HG03460 (cell line): ENCODE data around the gene TSPYL1.
"Not testable (repeated sequence)": the region's sequence is repeated elsewhere in the genome, so short reads cannot be mapped to it uniquely, and the experiment has no call there.

Source experiments
- ATAC-seq: cut with Tn5 transposase; IDR thresholded peaks from one replicate; pipeline ENCODE4 v1.9.1; 2021; ENCODE audit not compliant: unreplicated experiment

Gene TSPYL1

DNA sequence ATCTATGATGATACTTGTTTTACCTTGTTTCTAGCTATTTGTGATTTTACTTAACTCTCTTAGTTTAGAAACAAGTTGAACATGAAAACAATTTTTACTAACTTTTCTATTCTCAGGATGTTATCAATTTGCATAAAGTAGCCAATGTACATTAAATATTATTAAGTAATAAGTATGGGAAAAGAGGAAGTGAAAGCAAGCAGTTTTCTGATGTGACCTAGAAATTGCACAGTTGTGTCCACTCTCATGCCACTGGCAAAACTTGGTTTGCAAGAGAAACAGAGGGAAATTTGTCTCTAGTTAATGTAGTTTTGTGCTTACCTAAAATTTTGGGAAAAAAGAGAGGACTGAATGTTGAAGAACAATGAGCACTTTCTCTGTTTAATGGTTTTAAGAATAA, 19.2 kb upstream of the TSPYL1 start:
- peak; percentile 81 for ATAC-seq

- no peak for ATAC-seq
Measured at GRCh38 chr6:116298273-116298672, 18.5 kb upstream of the TSPYL1 start.

- ATAC-seq, result no peak
Measured at GRCh38 chr6:116292553-116292952, 12.8 kb upstream of the TSPYL1 start.

DNA sequence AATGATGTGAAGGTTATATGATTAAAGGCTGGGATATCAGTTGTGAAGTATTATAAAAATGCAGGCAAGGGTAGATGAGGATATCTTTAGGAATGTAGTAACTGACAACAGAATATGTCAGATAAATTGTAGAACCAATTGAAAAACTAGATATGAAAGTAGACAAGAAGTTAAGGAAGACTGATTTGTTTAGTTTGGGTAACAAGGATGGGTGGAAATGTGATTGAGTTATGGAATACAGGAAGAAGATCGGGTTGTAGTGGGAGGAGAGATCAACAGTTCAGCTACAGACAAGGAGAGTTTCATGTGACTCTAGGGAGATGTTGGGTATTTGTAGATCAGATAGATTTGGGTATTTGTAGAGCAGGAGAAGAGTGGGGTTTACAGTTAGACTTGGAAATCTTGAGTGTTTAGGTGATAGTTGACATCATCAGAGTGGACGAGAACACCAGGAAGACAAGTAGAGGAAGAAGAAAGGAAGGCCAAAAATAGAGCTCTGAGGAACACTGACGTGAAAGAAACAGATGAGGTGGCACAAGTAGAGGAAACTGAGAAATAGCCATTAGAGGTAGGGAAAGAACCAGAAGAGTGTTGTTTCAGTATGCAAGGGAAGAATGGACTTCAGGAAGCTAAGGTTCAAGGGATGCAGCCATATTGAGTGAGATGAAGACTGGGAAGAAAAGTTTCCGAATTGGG, 12.1 kb upstream of the TSPYL1 start:
- no peak for ATAC-seq

GRCh38 chr6:116290799-116291198, 11.1 kb upstream of the TSPYL1 start:
- ATAC-seq, result no peak

GRCh38 chr6:116289876-116290275, 10.1 kb upstream of the TSPYL1 start:
- no peak for ATAC-seq

GRCh38 chr6:116287689-116288282, 8.1 kb upstream of the TSPYL1 start:
- no peak for ATAC-seq

GRCh38 chr6:116286773-116287358, 7.1 kb upstream of the TSPYL1 start:
- ATAC-seq, result no peak

DNA sequence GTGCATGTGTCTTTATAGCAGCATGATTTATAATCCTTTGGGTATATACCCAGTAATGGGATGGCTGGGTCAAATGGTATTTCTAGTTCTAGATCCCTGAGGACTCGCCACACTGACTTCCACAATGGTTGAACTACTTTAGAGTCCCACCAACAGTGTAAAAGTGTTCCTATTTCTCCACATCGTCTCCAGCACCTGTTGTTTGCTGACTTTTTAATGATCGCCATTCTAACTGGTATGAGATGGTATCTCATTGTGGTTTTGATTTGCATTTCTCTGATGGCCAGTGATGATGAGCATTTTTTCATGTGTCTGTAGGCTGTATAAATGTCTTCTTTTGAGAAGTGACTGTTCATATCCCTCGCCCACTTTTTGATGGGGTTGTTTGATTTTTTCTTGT, 5.3 kb upstream of the TSPYL1 start:
- ATAC-seq, result not testable (repeated sequence)

DNA sequence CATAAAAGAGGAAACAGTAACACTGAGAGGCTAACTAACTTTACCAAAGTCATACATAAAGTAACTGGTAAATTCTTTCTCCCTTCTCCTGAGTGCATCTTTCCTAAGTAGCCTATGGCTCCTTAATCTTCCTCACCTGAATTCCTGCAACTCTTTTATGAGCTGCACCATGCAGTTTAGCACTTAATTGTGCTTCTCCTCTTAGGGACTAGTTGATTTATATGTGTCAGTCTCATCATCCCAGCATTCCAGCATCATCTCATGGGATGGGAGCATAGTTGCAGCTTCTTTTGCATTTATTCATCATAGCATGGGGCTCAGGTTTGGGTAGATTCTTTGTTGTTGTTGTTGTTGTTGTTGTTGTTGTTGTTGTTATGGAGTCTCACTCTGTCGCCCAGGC, 3.5 kb upstream of the TSPYL1 start:
- ATAC-seq, result no peak

GRCh38 chr6:116282698-116283097, 3.0 kb upstream of the TSPYL1 start:
- ATAC-seq, result no peak

GRCh38 chr6:116280933-116281316, 1.2 kb upstream of the TSPYL1 start:
- no peak for ATAC-seq

DNA sequence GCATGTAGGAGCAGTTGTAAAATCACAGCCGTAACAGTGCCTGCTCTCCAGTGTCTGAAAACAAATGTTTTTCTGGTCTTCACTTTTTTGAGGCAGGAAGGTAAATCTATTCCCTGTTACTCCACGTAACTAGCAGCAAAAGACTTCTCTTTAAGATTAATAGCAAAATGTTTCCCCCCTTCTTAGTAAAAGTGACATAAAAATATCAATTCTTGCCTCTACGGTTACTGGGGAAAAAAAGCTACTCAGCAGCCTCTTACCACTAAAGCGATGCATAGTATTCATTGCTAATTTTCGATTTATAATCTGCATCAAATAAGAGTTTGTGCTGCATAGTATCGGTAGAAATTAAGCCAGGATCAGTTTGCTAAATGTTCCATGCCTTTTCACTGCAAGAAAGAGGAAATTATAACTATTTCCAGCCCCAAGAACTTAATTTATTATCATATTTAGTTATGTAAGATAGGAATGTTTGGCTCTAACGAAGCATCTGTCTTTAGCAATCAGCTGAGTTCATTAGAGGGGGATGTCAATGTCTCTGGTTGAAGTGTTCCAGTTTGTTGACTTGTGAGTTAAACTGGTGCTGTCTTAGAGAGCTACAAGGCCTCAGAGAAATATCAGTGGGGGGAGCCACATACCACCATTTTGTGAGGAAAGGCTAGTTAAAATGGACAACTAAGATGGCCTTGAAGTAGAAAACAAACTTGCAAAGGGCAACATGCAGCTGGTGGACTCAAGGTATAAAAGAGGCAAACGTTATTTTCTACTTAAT, 617 bp upstream of the TSPYL1 start:
- no peak for ATAC-seq

- no peak for ATAC-seq
Measured at GRCh38 chr6:116278854-116279231, 887 bp downstream of the TSPYL1 start.

DNA sequence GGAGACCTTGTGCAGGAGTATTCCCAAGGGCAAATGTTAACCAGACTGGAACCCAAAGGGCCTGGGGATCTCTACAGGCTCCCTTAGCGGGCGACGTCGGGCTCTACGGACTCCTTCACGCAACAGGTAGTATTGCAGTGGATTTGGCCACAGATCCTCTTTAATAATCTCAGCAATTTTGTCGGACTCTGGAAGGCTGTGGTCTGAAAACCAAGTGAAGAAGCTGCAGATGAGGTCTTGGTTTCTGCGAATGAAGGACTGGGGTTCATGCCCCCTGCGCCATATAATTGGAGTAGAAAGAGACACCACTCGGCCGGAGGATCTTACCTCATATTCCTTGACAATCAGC, 1.3 kb downstream of the TSPYL1 start:
- ATAC-seq, result no peak

DNA sequence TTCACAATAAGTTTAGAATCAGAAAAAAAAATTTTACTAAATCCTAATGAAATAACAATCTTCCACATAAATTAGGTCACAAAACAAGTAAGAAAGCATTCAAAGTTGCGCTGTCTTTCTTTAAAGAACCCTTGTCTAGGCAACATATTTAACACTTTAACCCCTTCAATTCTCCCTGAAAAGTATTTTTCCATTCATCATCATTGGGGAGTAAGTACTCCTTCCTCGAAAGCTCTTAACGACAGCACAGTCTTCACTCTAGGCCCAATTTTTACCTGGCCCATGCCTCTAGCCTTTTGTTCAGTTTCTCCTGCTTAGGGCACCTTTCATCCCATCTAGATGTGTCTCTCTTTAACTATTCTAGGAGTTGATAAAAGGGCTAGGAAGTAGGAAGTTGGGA, 2.6 kb downstream of the TSPYL1 start:
- no peak for ATAC-seq

DNA sequence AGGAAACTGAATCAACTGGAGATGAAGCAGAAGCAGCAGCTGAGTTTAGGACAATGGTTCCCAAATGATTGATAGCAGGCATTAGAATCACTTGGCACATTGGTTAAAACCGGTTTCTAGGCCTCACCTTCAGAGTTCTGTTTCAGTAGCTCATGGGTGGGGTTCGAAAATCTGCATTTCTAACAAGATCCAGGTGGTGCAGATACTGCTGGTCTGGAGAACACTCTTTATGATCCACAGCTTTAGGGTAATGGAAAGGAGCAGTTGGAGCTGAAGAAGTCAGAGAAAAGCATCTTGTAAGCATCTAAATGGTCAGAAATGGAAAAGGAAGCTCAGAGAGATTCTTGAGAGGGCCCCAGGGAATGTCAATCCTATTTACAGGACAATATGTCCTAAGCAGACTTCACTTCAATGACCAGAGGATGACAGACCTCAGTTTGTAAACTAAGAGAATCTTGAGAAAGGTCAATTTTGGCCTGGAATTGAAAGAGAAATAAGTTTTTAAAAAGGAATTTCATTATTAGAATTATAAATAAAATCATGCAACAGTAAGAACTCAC, 8.5 kb downstream of the TSPYL1 start:
- ATAC-seq, result no peak

GRCh38 chr6:116268589-116269293, 11.0 kb downstream of the TSPYL1 start:
- ATAC-seq, result peak; percentile 71

- ATAC-seq, result peak; percentile 18
Measured at GRCh38 chr6:116267836-116268588, 11.7 kb downstream of the TSPYL1 start.

DNA sequence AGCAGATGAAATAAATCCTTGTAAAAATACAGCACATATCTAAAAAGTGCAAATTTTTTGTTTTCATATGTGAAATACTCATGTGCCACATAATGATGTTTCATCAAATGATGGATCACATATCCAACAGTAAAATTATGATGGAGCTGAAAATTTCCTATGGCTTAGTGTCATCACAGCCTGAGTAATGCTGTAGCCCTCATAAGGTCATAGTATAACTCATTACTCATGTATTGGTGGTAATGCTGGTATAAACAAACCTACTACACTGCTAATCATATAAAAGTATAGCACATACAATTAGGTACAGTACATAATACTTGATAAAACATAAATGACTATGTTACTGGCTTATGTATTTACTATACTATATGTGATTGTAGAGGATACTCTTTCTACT, 12.9 kb downstream of the TSPYL1 start:
- no peak for ATAC-seq
